Subcutaneous abdominal adipose tissue (tissue), 5 donors: ENCODE results near the gene TJAP1.
A peak's percentile ranks its signal among the peaks of the same experiment; 100 is the strongest.

Experiments used
- H3K27ac ChIP-seq: one replicate; pipeline ENCODE4 v1.7.0; 2013; ENCODE audit warnings: low read depth, mild to moderate bottlenecking, inconsistent platforms, low read length, moderate library complexity
- H3K27me3 ChIP-seq, 5 donors: one replicate each; pipeline ENCODE4 v1.7.0; 2013; ENCODE audit warnings: low read length in 5 of 5, inconsistent platforms in 1 of 5; ENCODE audit not compliant: control insufficient read depth in 5 of 5, insufficient read depth in 4 of 5
- H3K36me3 ChIP-seq, 5 donors: one replicate each; pipeline ENCODE4 v1.7.0; 2013; ENCODE audit warnings: low read length in 5 of 5; ENCODE audit not compliant: control insufficient read depth in 5 of 5, insufficient read depth in 5 of 5
- H3K4me1 ChIP-seq, 5 donors: one replicate each; pipeline ENCODE4 v1.7.0; 2013; ENCODE audit warnings: low read length in 5 of 5, mild to moderate bottlenecking in 3 of 5, moderate library complexity in 1 of 5; ENCODE audit not compliant: control insufficient read depth in 5 of 5, insufficient read depth in 5 of 5
- H3K4me3 ChIP-seq, 5 donors: one replicate each; pipeline ENCODE4 v1.7.0; 2013; ENCODE audit warnings: low read length in 5 of 5, low read depth in 1 of 5
- H3K9ac ChIP-seq, 5 donors: one replicate each; pipeline ENCODE4 v1.7.0; 2013; ENCODE audit warnings: low read length in 5 of 5, mild to moderate bottlenecking in 4 of 5, moderate library complexity in 3 of 5
- H3K9me3 ChIP-seq, 5 donors: one replicate each; pipeline ENCODE4 v1.7.0; 2013; ENCODE audit warnings: low read length in 5 of 5; ENCODE audit not compliant: control insufficient read depth in 5 of 5
- donor health status: healthy.
- donor health status: healthy.
- donor health status: healthy.
- donor health status: healthy.
- donor health status: healthy.

TJAP1 gene

GRCh38 chr6:43491750-43492661 is 14.6 kb downstream of the TJAP1 start:
- H3K9ac ChIP-seq = peak overlapping the region in 1 of 5 donors; percentile 1
- no peak overlapping the region for H3K4me3 ChIP-seq
- H3K27ac ChIP-seq = no peak overlapping the region
- peaks cover 4 to 23% (median 12%) of the 10 kb centered on the region in 5 donors for H3K4me1 ChIP-seq
- H3K9me3 ChIP-seq = no peaks in the 10 kb centered on the region
- H3K27me3 ChIP-seq = no peaks in the 10 kb centered on the region
- H3K36me3 ChIP-seq = peaks cover 0 to 12% (median 3%) of the 10 kb centered on the region in 5 donors

GRCh38 chr6:43492673-43493072 is 15.3 kb downstream of the TJAP1 start:
- Histone ChIP-seq H3K36me3 (peaks cover 0 to 16% (median 10%) of the 10 kb centered on the region in 5 donors), H3K27me3 (no peaks in the 10 kb centered on the region), H3K9ac (no peak overlapping the region), H3K27ac (no peak overlapping the region), H3K4me1 (peaks cover 4 to 26% (median 12%) of the 10 kb centered on the region in 5 donors), H3K4me3 (no peak overlapping the region), H3K9me3 (no peaks in the 10 kb centered on the region)

- Histone ChIP-seq H3K9ac (no peak overlapping the region), H3K4me1 (peaks cover 4 to 26% (median 12%) of the 10 kb centered on the region in 5 donors), H3K27me3 (no peaks in the 10 kb centered on the region), H3K27ac (no peak overlapping the region), H3K9me3 (no peaks in the 10 kb centered on the region), H3K4me3 (no peak overlapping the region), H3K36me3 (peaks cover 0 to 21% (median 15%) of the 10 kb centered on the region in 5 donors)
Measured at GRCh38 chr6:43493230-43493629, 15.9 kb downstream of the TJAP1 start.

- no peaks in the 10 kb centered on the region for H3K9me3 ChIP-seq
- H3K9ac ChIP-seq = no peak overlapping the region
- H3K27me3 ChIP-seq = no peaks in the 10 kb centered on the region
- peaks cover 4 to 30% (median 12%) of the 10 kb centered on the region in 5 donors for H3K4me1 ChIP-seq
- no peak overlapping the region for H3K27ac ChIP-seq
- no peak overlapping the region for H3K4me3 ChIP-seq
- H3K36me3 ChIP-seq = peaks cover 0 to 27% (median 21%) of the 10 kb centered on the region in 5 donors
Measured at GRCh38 chr6:43493833-43494232, 16.5 kb downstream of the TJAP1 start.

DNA sequence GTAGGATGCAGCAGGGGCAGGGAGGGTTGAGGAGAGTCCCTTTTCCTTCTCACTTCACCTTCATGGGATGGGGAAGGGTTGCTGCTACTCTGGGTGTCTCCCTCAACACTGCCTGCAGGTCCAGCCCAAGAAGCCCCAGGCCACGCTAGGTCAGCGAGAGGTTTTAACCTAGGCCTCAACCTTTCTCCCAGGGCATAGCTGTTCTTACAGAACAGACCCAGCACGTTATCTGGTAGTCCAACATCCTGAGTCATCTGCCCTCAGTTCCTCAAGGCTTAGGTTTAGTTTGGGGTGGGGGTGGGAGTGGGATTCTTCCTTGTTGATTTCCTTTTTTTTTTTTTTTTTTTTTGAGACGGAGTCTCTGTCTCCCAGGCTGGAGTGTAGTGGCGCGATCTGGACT is 17.0 kb downstream of the TJAP1 start:
- Histone ChIP-seq H3K27ac (no peak overlapping the region), H3K4me1 (peaks cover 5 to 35% (median 12%) of the 10 kb centered on the region in 5 donors), H3K9ac (no peak overlapping the region), H3K9me3 (no peaks in the 10 kb centered on the region), H3K4me3 (no peak overlapping the region), H3K36me3 (peaks cover 0 to 31% (median 26%) of the 10 kb centered on the region in 5 donors), H3K27me3 (no peaks in the 10 kb centered on the region)

- Histone ChIP-seq H3K27ac (no peak overlapping the region), H3K9ac (no peak overlapping the region)
Measured at GRCh38 chr6:43494766-43495165, 17.4 kb downstream of the TJAP1 start.

DNA sequence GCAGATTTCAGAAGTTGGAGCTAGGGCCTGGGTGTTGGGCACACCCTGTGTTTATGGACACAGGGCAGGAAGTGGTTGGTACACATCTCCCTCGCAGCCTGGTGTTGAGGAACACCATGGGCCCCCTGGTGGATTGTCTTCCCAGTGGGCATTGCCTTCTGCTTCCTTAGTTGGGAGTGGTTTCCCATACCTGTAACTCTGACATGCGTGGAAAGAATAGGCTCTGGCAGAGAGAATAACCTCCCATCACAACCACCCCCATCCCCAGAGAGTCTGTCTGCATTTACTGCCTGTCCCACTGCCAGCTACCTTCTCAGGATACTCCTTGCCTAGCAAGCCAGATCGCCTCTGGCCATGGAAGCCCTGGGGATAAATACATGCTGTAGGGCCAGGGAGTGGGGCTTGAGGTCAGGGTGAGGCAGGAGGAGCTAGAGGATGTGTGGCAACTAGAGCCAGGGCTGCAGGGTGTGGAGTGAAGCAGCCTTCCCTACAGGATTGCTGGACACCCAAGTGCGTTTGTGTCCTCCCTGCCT is 18.1 kb downstream of the TJAP1 start:
- H3K4me3 ChIP-seq = no peak overlapping the region
- peaks cover 2 to 35% (median 31%) of the 10 kb centered on the region in 5 donors for H3K36me3 ChIP-seq
- H3K9me3 ChIP-seq = no peaks in the 10 kb centered on the region
- H3K27me3 ChIP-seq = no peaks in the 10 kb centered on the region
- peaks cover 5 to 46% (median 15%) of the 10 kb centered on the region in 5 donors for H3K4me1 ChIP-seq
- H3K27ac ChIP-seq = no peak overlapping the region
- H3K9ac ChIP-seq = no peak overlapping the region

More at GRCh38 chr6:43494766-43495165, 17.4 kb downstream of the TJAP1 start:
- H3K4me1 ChIP-seq = peaks cover 5 to 40% (median 14%) of the 10 kb centered on the region in 5 donors
- no peak overlapping the region for H3K4me3 ChIP-seq
- H3K9me3 ChIP-seq = no peaks in the 10 kb centered on the region
- H3K27me3 ChIP-seq = no peaks in the 10 kb centered on the region
- H3K36me3 ChIP-seq = peaks cover 2 to 31% (median 29%) of the 10 kb centered on the region in 5 donors

- no peak overlapping the region for H3K9ac ChIP-seq
- no peaks in the 10 kb centered on the region for H3K9me3 ChIP-seq
- no peak overlapping the region for H3K27ac ChIP-seq
- peaks cover 2 to 45% (median 41%) of the 10 kb centered on the region in 5 donors for H3K36me3 ChIP-seq
- H3K4me3 ChIP-seq = no peak overlapping the region
- H3K4me1 ChIP-seq = peaks cover 5 to 46% (median 15%) of the 10 kb centered on the region in 5 donors
- H3K27me3 ChIP-seq = no peaks in the 10 kb centered on the region
Measured at GRCh38 chr6:43496370-43497128, 19.2 kb downstream of the TJAP1 start.

DNA sequence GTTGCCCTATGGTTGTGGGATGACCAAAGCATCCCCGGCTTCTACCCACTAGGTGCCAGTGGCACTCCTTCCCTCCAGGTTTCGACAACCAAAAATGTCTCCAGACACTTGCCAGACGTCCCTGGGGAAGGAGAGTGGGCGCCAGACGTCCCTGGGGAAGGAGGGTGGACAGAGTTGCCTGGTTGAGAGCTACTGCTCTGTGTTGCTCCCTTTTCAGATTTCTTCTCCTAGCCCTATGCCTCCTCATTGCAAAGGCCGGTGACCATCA is 19.7 kb downstream of the TJAP1 start:
- Histone ChIP-seq H3K9ac (no peak overlapping the region), H3K27ac (no peak overlapping the region), H3K9me3 (no peaks in the 10 kb centered on the region), H3K27me3 (no peaks in the 10 kb centered on the region), H3K36me3 (peaks cover 2 to 50% (median 46%) of the 10 kb centered on the region in 5 donors), H3K4me3 (no peak overlapping the region), H3K4me1 (peaks cover 5 to 42% (median 10%) of the 10 kb centered on the region in 5 donors)

GRCh38 chr6:43497689-43498088 is 20.3 kb downstream of the TJAP1 start:
- Histone ChIP-seq H3K27me3 (no peaks in the 10 kb centered on the region), H3K4me1 (peaks cover 1 to 36% (median 4%) of the 10 kb centered on the region in 5 donors), H3K36me3 (peaks cover 2 to 56% (median 52%) of the 10 kb centered on the region in 5 donors), H3K27ac (no peak overlapping the region), H3K4me3 (no peak overlapping the region), H3K9me3 (no peaks in the 10 kb centered on the region), H3K9ac (no peak overlapping the region)
